IMR-90 (cell line): ENCODE measurements around the gene FZD7. TPM values are rescaled to one million over a fixed set of nuclear protein-coding genes. Genes with fewer than 3 reads are reported as not detected.

Source experiments
- ATAC-seq: fragments of 200-7000 bp; cut with Tn5 transposase; 2 replicates; pipeline ENCODE4 v1.9.1; 2020; ENCODE audit warnings: low read depth, mild to moderate bottlenecking, moderate library complexity
- BruUV-seq: library from RNA; stranded (reverse); fragments of 400-500 nt; replicated peaks from 2 replicates; lab custom pipeline; 2021; lab: Mats Ljungman, UMichigan
- CTCF ChIA-PET: fragments of 300-600 bp; formaldehyde crosslinking; extraction: SDS; loops from one replicate; lab custom pipeline; 2021; ENCODE audit warnings: antibody characterized with exemption; lab: Yijun Ruan, JAX
- POLR2A ChIA-PET: fragments of 300-600 bp; sonication (Branson Sonifier 250); formaldehyde crosslinking; loops from one replicate; lab custom pipeline; 2022; ENCODE audit warnings: antibody characterized with exemption; ENCODE audit not compliant: unreplicated experiment; lab: Charles Lee
- DNase-seq: peaks from one replicate; pipeline ENCODE4 v3.0.0; 2013
- H2AFZ ChIP-seq: replicated peaks from 2 replicates; pipeline ENCODE3; 2013; ENCODE audit warnings: low read length, mild to moderate bottlenecking; ENCODE audit not compliant: poor library complexity
- H2AK5ac ChIP-seq: 2 replicates; pipeline ENCODE4 v1.6.1; 2013; ENCODE audit warnings: low read depth, low read length, inconsistent platforms
- H2AK9ac ChIP-seq: replicated peaks from 2 replicates; pipeline ENCODE3; 2013; ENCODE audit warnings: mild to moderate bottlenecking, low read depth, low read length, moderate library complexity; ENCODE audit not compliant: poor library complexity
- H2BK120ac ChIP-seq: 2 replicates; pipeline ENCODE4 v1.6.1; 2013; ENCODE audit warnings: low read depth, low read length, inconsistent platforms
- H2BK15ac ChIP-seq: 3 replicates; pipeline ENCODE4 v1.6.1; 2013; ENCODE audit warnings: low read depth, low read length, inconsistent platforms
- H2BK20ac ChIP-seq: 2 replicates; pipeline ENCODE4 v1.6.1; 2013; ENCODE audit warnings: low read depth, mild to moderate bottlenecking, inconsistent platforms, low read length, moderate library complexity
- H2BK5ac ChIP-seq: 2 replicates; pipeline ENCODE4 v1.6.1; 2013; ENCODE audit warnings: mild to moderate bottlenecking, low read depth, low read length, inconsistent platforms; ENCODE audit not compliant: poor library complexity, severe bottlenecking
- H3K14ac ChIP-seq: replicated peaks from 2 replicates; pipeline ENCODE4 v1.6.1; 2013; ENCODE audit warnings: low read depth, low read length, inconsistent platforms
- H3K18ac ChIP-seq: 2 replicates; pipeline ENCODE4 v1.6.1; 2013; ENCODE audit warnings: low read depth, low read length, control low read depth
- H3K23ac ChIP-seq: 2 replicates; pipeline ENCODE4 v1.6.1; 2013; ENCODE audit warnings: low read depth, low read length, inconsistent platforms
- H3K27ac ChIP-seq: 2 replicates; pipeline ENCODE4 v1.5.1; 2013; ENCODE audit warnings: mild to moderate bottlenecking, control low read depth, low read length; ENCODE audit not compliant: insufficient read depth
- H3K27me3 ChIP-seq: 2 replicates; pipeline ENCODE4 v1.6.1; 2013; ENCODE audit warnings: low read length; ENCODE audit not compliant: control insufficient read depth, insufficient read depth
- H3K36me3 ChIP-seq: 2 replicates; pipeline ENCODE4 v1.6.1; 2013; ENCODE audit warnings: low read length, mixed read lengths; ENCODE audit not compliant: control insufficient read depth, insufficient read depth
- H3K4ac ChIP-seq: 2 replicates; pipeline ENCODE4 v1.6.1; 2013; ENCODE audit warnings: low read depth, low read length, inconsistent platforms
- H3K4me1 ChIP-seq: 2 replicates; pipeline ENCODE4 v1.6.1; 2013; ENCODE audit warnings: low read length, mixed read lengths; ENCODE audit not compliant: control insufficient read depth, insufficient read depth
- H3K4me2 ChIP-seq: 2 replicates; pipeline ENCODE4 v1.6.1; 2013; ENCODE audit warnings: low read depth, mild to moderate bottlenecking, control low read depth, low read length, moderate library complexity
- H3K4me3 ChIP-seq: 2 replicates; pipeline ENCODE4 v1.5.1; 2013; ENCODE audit warnings: low read depth, mild to moderate bottlenecking, control low read depth, low read length, moderate library complexity; ENCODE audit not compliant: insufficient read depth
- H3K56ac ChIP-seq: 2 replicates; pipeline ENCODE4 v1.6.1; 2013; ENCODE audit warnings: low read length, inconsistent platforms; ENCODE audit not compliant: insufficient read depth; ENCODE audit errors: extremely low read depth
- H3K79me1 ChIP-seq, 2 experiments: 2 replicates each; pipeline ENCODE4 v1.6.1; 2013; ENCODE audit warnings: low read length in 2 of 2, inconsistent platforms in 1 of 2, low read depth in 1 of 2
- H3K9ac ChIP-seq: 2 replicates; pipeline ENCODE4 v1.6.1; 2013; ENCODE audit warnings: low read depth, low read length, control low read depth
- H3K9me1 ChIP-seq: 2 replicates; pipeline ENCODE4 v1.6.1; 2013; ENCODE audit warnings: low read length, inconsistent platforms; ENCODE audit not compliant: insufficient read depth
- H3K9me3 ChIP-seq: 2 replicates; pipeline ENCODE4 v1.6.1; 2013; ENCODE audit warnings: low read length; ENCODE audit not compliant: control insufficient read depth, insufficient read depth
- H4K20me1 ChIP-seq: 2 replicates; pipeline ENCODE4 v1.6.1; 2013; ENCODE audit warnings: low read length, inconsistent platforms; ENCODE audit not compliant: insufficient read depth
- H4K5ac ChIP-seq: 2 replicates; pipeline ENCODE4 v1.6.1; 2013; ENCODE audit warnings: mild to moderate bottlenecking, low read depth, low read length, control low read depth
- H4K8ac ChIP-seq, 2 experiments: 2 replicates each; pipeline ENCODE4 v1.6.1; 2013; ENCODE audit warnings: low read depth in 2 of 2, low read length in 2 of 2, control low read depth in 1 of 2, inconsistent platforms in 1 of 2
- H4K91ac ChIP-seq: 2 replicates; pipeline ENCODE4 v1.6.1; 2013; ENCODE audit warnings: low read depth, low read length, inconsistent platforms; ENCODE audit not compliant: insufficient read depth
- BHLHE40 ChIP-seq: fragments of 150-350 bp; IDR thresholded peaks from 2 replicates; pipeline ENCODE4 v1.6.1; 2016; ENCODE audit warnings: mild to moderate bottlenecking, low read depth, low read length
- CHD1 ChIP-seq: IDR thresholded peaks from 2 replicates; pipeline ENCODE4 v1.6.1; 2012; ENCODE audit warnings: low read depth, low read length, improper control_type of control experiment
- FOS ChIP-seq: fragments of 150-350 bp; IDR thresholded peaks from 2 replicates; pipeline ENCODE4 v1.6.1; 2016; ENCODE audit warnings: low read depth, low read length
- MAFK ChIP-seq: IDR thresholded peaks from 2 replicates; pipeline ENCODE4 v1.6.1; 2012; ENCODE audit warnings: low read depth, low read length, improper control_type of control experiment
- MAZ ChIP-seq: IDR thresholded peaks from 2 replicates; pipeline ENCODE4 v1.6.1; 2012; ENCODE audit warnings: low read depth, mild to moderate bottlenecking, low read length, improper control_type of control experiment, moderate library complexity, borderline replicate concordance
- MXI1 ChIP-seq: IDR thresholded peaks from 2 replicates; pipeline ENCODE4 v1.6.1; 2012; ENCODE audit warnings: low read depth, mild to moderate bottlenecking, low read length, moderate library complexity, borderline replicate concordance
- NFE2L2 ChIP-seq: fragments of 150-350 bp; IDR thresholded peaks from 2 replicates; pipeline ENCODE4 v1.6.1; 2016; ENCODE audit warnings: low read depth, mild to moderate bottlenecking, low read length
- POLR2A ChIP-seq: IDR thresholded peaks from 2 replicates; pipeline ENCODE4 v1.6.1; 2012; ENCODE audit warnings: mild to moderate bottlenecking, low read depth, low read length
- RAD21 ChIP-seq: IDR thresholded peaks from 2 replicates; pipeline ENCODE4 v1.6.1; 2012; ENCODE audit warnings: low read length, improper control_type of control experiment
- RCOR1 ChIP-seq: IDR thresholded peaks from 2 replicates; pipeline ENCODE4 v1.6.1; 2012; ENCODE audit warnings: mild to moderate bottlenecking, low read length, improper control_type of control experiment; ENCODE audit not compliant: insufficient replicate concordance
- RFX5 ChIP-seq: IDR thresholded peaks from 2 replicates; pipeline ENCODE4 v1.8.0; 2012; ENCODE audit warnings: low read depth, mild to moderate bottlenecking, low read length, moderate library complexity
- SMC3 ChIP-seq: fragments of 150-350 bp; IDR thresholded peaks from 2 replicates; pipeline ENCODE4 v1.6.1; 2016; ENCODE audit warnings: low read depth, mild to moderate bottlenecking, antibody characterized with exemption, low read length, moderate library complexity
- WGBS, 2 experiments: methylation state at CpG; one replicate each; pipeline versions ENCODE4 v1.1.5 to v1.1.7; 2013; ENCODE audit warnings: missing lambda C conversion rate in 2 of 2; ENCODE audit not compliant: insufficient read length in 1 of 2; ENCODE audit errors: extremely low coverage in 2 of 2; 5-methylcytosine and 5-hydroxymethylcytosine counted together
- dilution Hi-C: fragments of 300-500 bp; cut with HindIII; formaldehyde crosslinking; loops from one replicate; pipeline ENCODE4 v1.14.3; 2018; ENCODE audit warnings: low sequenced_read_pairs; ENCODE audit not compliant: unreplicated experiment
- in situ Hi-C: fragments of 300-500 bp; cut with MboI; formaldehyde crosslinking; loops from 3 replicates; pipeline ENCODE4 v1.14.3; 2019; ENCODE audit warnings: low sequenced_read_pairs, inconsistent platforms, mixed read lengths
- intact Hi-C: fragments of 100-400 bp; cut with micrococcal nuclease; formaldehyde crosslinking; loops from 2 replicates; pipeline ENCODE4 v1.10.0; 2022
- polyA plus RNA-seq, 3 experiments: library from polyadenylated mRNA; depleted of rRNA; stranded (reverse); fragments of >200 nt; gene quantifications; 2 replicates each; pipeline ENCODE4 v1.2.3, GENCODE V29; 2012; ENCODE audit warnings: low replicate concordance in 1 of 3
- total RNA-seq: library from RNA; depleted of rRNA; stranded (reverse); fragments of >200 nt; gene quantifications from 2 replicates; pipeline ENCODE4 v1.2.3, GENCODE V29; 2012
- TF ChIP-seq, protein P1 (sequence below): fragments of 150-350 bp; IDR thresholded peaks from 2 replicates; pipeline ENCODE4 v1.6.1; 2016; ENCODE audit warnings: low read depth, mild to moderate bottlenecking, low read length, moderate library complexity, borderline replicate concordance
- TF ChIP-seq, protein P2 (sequence below): fragments of 150-350 bp; IDR thresholded peaks from 2 replicates; pipeline ENCODE4 v1.6.1; 2017; ENCODE audit warnings: mild to moderate bottlenecking, antibody characterized with exemption, low read length, low read depth
- TF ChIP-seq, protein P3 (sequence below): conservative IDR thresholded peaks from 2 replicates; pipeline ENCODE4 v1.5.1; 2012; ENCODE audit warnings: mild to moderate bottlenecking, low read depth, low read length, improper control_type of control experiment

The FZD7 gene
- total and polyA plus RNA-seq, 2 of the 4 experiments (the other 2 are of a cell fraction), result 62.4 to 90.9 TPM

DNA sequence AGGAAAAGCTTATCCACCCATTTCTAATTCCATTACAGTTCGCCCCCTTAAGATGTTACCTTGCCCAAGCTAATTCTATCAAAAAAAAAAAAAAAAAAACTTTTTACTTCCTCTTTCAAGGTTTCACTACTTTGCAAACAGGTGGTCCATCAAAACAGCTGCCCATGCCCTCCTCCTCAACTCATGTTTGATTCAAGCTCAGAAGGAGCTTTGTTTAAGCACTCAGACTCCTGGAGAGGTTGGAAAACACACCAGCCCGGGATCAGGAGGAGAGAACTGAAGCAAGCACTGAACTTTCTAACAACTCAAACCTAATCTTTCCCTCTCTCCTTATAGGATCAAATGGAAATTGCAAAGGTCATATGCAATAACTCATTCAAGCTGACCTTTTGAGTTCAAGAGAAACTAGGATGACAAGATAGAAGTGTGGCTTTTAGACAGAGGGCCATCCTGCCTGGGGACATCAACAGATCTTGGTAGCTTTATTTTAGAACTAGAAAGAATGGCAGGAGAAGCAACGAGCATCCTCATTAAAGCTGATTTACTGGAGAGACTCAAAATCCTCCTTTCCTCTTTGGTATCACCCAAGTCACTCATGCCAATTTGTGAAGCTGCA is 28.3 kb upstream of the FZD7 start:
- no peaks in the 10 kb centered on the region for H3K79me1 ChIP-seq
- no peak overlapping the region for H3K14ac ChIP-seq
- H3K9me1 ChIP-seq, result no peaks in the 10 kb centered on the region
- no peak overlapping the region for H2BK20ac ChIP-seq
- no peak overlapping the region for H2BK5ac ChIP-seq
- H3K27me3 ChIP-seq, result no peaks in the 10 kb centered on the region
- BruUV-seq, result no TSS peak
- dilution Hi-C loops (no loop called here), in situ Hi-C loops (no loop called here), intact Hi-C loops (no loop called here)
- H3K36me3 ChIP-seq, result no peaks in the 10 kb centered on the region
- no peak overlapping the region for H2BK120ac ChIP-seq
- DNase-seq (no peak), ATAC-seq (no peak)
- no peak overlapping the region for H3K27ac ChIP-seq
- no peak overlapping the region for H3K4me3 ChIP-seq
- no peak overlapping the region for H2AK9ac ChIP-seq
- no peak overlapping the region for H4K91ac ChIP-seq
- no peak overlapping the region for H3K4ac ChIP-seq
- POLR2A ChIA-PET, result interaction anchor here (0.6 kb wide), 1 partner anchor 238 kb away, joined by 13 read pairs; no protein-coding TSS in a partner anchor
- H3K18ac ChIP-seq, result peak overlapping the region; percentile 3; the same call in 1 of the 2 replicates
- CTCF ChIA-PET, result interaction anchor here (1.3 kb wide), 1 partner anchor 9 kb away, joined by 3 read pairs; no protein-coding TSS in a partner anchor
- H2BK15ac ChIP-seq, result no peak overlapping the region
- TF ChIP-seq SMC3 (no peak), CHD1 (no peak), MXI1 (no peak), MAFK (no peak), RAD21 (no peak), POLR2A (no peak), RCOR1 (no peak), BHLHE40 (no peak), FOS (no peak), NFE2L2 (no peak), RFX5 (no peak), MAZ (no peak)
- TF ChIP-seq, protein P1, sequence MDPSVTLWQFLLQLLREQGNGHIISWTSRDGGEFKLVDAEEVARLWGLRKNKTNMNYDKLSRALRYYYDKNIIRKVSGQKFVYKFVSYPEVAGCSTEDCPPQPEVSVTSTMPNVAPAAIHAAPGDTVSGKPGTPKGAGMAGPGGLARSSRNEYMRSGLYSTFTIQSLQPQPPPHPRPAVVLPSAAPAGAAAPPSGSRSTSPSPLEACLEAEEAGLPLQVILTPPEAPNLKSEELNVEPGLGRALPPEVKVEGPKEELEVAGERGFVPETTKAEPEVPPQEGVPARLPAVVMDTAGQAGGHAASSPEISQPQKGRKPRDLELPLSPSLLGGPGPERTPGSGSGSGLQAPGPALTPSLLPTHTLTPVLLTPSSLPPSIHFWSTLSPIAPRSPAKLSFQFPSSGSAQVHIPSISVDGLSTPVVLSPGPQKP, result no peak
- TF ChIP-seq, protein P2, sequence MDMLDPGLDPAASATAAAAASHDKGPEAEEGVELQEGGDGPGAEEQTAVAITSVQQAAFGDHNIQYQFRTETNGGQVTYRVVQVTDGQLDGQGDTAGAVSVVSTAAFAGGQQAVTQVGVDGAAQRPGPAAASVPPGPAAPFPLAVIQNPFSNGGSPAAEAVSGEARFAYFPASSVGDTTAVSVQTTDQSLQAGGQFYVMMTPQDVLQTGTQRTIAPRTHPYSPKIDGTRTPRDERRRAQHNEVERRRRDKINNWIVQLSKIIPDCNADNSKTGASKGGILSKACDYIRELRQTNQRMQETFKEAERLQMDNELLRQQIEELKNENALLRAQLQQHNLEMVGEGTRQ, result no peak
- TF ChIP-seq, protein P3, sequence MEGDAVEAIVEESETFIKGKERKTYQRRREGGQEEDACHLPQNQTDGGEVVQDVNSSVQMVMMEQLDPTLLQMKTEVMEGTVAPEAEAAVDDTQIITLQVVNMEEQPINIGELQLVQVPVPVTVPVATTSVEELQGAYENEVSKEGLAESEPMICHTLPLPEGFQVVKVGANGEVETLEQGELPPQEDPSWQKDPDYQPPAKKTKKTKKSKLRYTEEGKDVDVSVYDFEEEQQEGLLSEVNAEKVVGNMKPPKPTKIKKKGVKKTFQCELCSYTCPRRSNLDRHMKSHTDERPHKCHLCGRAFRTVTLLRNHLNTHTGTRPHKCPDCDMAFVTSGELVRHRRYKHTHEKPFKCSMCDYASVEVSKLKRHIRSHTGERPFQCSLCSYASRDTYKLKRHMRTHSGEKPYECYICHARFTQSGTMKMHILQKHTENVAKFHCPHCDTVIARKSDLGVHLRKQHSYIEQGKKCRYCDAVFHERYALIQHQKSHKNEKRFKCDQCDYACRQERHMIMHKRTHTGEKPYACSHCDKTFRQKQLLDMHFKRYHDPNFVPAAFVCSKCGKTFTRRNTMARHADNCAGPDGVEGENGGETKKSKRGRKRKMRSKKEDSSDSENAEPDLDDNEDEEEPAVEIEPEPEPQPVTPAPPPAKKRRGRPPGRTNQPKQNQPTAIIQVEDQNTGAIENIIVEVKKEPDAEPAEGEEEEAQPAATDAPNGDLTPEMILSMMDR, result no peak
- no peak overlapping the region for H4K5ac ChIP-seq
- H4K8ac ChIP-seq, result no peak overlapping the region
- H2AK5ac ChIP-seq, result no peak overlapping the region
- no peak overlapping the region for H3K9ac ChIP-seq
- no CpG with 5 or more reads among the region's 3 CpGs for WGBS, 2 experiments
- no peak overlapping the region for H3K56ac ChIP-seq
- H4K20me1 ChIP-seq, result no peaks in the 10 kb centered on the region
- H3K4me2 ChIP-seq, result no peak overlapping the region
- H3K9me3 ChIP-seq, result no peaks in the 10 kb centered on the region
- no peak overlapping the region for H2AFZ ChIP-seq
- no peak overlapping the region for H3K23ac ChIP-seq
- H3K4me1 ChIP-seq, result peaks cover 10% of the 10 kb centered on the region
